Body of pancreas (tissue), 4 donors: ENCODE results near the gene EXD3.

Experiments used
- CTCF ChIP-seq, 7 experiments: fragments of 450-650 bp in 4 of 7; fragments of 200-600 bp in 3 of 7; sonication (generic) in 3 of 7; IDR thresholded peaks; one replicate each; pipeline ENCODE4 v1.5.1; 2016 to 2019; ENCODE audit warnings: antibody characterized with exemption in 7 of 7
- POLR2A ChIP-seq, 3 donors: fragments of 450-650 bp; IDR thresholded peaks; one replicate each; pipeline ENCODE4 v1.6.1; 2016; ENCODE audit warnings: antibody characterized with exemption in 3 of 3, mild to moderate bottlenecking in 2 of 3

- TF ChIP-seq POLR2A (IDR thresholded peaks at IDR 0.05) (no peak), CTCF (IDR thresholded peaks at IDR 0.05) (no peak)
Measured at GRCh38 chr9:137435381-137435891, 12.5 kb upstream of the EXD3 start.
